D721Med (cell line): Measurements from ENCODE around the gene SLCO4C1.

Experiments
- DNase-seq: peaks from one replicate; pipeline ENCODE4 v3.0.0; 2011; ENCODE audit warnings: low spot score; ENCODE audit not compliant: insufficient read length
- FAIRE-seq: peaks from 2 replicates; lab custom pipeline; 2011; peaks lifted over from hg19 to GRCh38; lab: Jason Lieb, UNC
- TF ChIP-seq, protein P1 (sequence below): IDR thresholded peaks from 2 replicates; pipeline ENCODE4 v1.5.1; 2012; ENCODE audit warnings: mild to moderate bottlenecking, control low read depth; ENCODE audit not compliant: insufficient read depth; ENCODE audit errors: missing control alignments

The SLCO4C1 gene

DNA sequence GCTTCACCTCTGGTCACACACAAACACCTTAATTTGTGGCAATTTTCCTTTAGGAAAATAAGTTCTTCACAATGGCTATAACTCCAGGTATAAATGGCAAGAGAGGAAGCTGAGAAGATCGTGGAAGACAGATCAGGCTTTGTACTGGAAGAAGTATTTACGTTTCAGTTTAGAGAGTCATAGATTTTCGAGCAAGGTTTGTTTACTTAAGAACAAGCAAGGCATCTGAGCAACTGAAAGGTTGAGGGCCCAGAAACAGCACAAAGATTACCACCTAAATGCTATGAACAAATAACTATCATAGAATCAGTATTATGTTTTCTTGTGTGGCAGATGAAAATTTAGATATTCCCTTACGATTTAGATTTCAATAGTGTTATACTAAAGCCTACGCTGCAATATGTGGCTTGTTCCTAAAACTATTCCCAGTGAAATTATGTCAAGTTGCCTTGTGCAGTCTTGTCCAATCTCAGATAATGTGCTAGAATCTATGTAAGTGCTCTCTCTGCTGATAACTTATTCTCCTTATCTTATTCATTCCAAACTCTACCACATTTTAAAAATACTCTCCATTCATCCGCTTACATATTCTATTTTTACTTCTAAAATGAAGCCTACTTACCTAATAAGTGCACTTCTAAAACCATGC lies 6.7 kb downstream of the SLCO4C1 start:
- FAIRE-seq (no peak), DNase-seq (no peak)
- TF ChIP-seq, protein P1, sequence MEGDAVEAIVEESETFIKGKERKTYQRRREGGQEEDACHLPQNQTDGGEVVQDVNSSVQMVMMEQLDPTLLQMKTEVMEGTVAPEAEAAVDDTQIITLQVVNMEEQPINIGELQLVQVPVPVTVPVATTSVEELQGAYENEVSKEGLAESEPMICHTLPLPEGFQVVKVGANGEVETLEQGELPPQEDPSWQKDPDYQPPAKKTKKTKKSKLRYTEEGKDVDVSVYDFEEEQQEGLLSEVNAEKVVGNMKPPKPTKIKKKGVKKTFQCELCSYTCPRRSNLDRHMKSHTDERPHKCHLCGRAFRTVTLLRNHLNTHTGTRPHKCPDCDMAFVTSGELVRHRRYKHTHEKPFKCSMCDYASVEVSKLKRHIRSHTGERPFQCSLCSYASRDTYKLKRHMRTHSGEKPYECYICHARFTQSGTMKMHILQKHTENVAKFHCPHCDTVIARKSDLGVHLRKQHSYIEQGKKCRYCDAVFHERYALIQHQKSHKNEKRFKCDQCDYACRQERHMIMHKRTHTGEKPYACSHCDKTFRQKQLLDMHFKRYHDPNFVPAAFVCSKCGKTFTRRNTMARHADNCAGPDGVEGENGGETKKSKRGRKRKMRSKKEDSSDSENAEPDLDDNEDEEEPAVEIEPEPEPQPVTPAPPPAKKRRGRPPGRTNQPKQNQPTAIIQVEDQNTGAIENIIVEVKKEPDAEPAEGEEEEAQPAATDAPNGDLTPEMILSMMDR, result no peak

GRCh38 chr5:102288630-102289029 lies 7.5 kb downstream of the SLCO4C1 start:
- DNase-seq (no peak), FAIRE-seq (no peak)
- TF ChIP-seq, protein P1, result no peak

DNA sequence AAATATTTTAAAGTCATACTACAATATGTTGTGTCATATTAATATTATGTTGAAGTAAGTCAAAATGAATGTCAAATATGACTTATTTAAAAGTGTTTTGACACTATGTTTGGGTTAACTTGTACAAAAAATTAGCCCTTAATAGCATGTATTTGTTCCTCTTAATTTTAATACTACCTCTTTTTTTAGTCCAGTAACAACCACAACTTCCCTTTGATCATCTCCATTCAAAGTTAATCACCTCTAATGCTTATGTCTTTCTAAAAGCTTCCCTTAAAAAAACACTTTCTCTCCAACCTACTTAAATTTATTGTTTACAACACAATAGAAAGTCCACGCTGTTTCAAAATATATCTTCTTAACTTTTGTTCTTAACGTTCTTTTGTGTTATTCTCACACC lies 9.6 kb downstream of the SLCO4C1 start:
- DNase-seq (no peak), FAIRE-seq (no peak)
- TF ChIP-seq, protein P1, result no peak

- DNase-seq (no peak), FAIRE-seq (no peak)
- TF ChIP-seq, protein P1, result no peak
These were observed 12.8 kb downstream of the SLCO4C1 start for GRCh38 chr5:102283102-102283797.

GRCh38 chr5:102279711-102280110 lies 16.4 kb downstream of the SLCO4C1 start:
- TF ChIP-seq, protein P1, result no peak
- DNase-seq (no peak), FAIRE-seq (no peak)

GRCh38 chr5:102278231-102278630 lies 17.9 kb downstream of the SLCO4C1 start:
- no peak for DNase-seq
- TF ChIP-seq, protein P1, result no peak
- FAIRE-seq, result no peak

GRCh38 chr5:102277144-102277543 lies 18.9 kb downstream of the SLCO4C1 start:
- TF ChIP-seq, protein P1, result no peak
- no peak for DNase-seq
- FAIRE-seq, result no peak
